ENCODE results near the gene EXOC6. TPM values are rescaled to one million over a fixed set of nuclear protein-coding genes. Genes with fewer than 3 reads are reported as not detected.

EXOC6 gene
- total RNA-seq, 2 donors from 2014 or later = 7.0 to 10.1 TPM

- DNase-seq (ENCODE audit: low spot score) = no peak
- H3K27me3 ChIP-seq = no peaks in the 10 kb centered on the region
- H3K4me3 ChIP-seq = no peak overlapping the region
- no peaks in the 10 kb centered on the region for H3K36me3 ChIP-seq
- no peak overlapping the region for H3K27ac ChIP-seq
- TF ChIP-seq CTCF (IDR thresholded peaks at IDR 0.05) = peak in 1 of 2 donors; percentile 29
- H3K9me3 ChIP-seq = no peaks in the 10 kb centered on the region
- no peaks in the 10 kb centered on the region for H3K4me1 ChIP-seq
Observed at GRCh38 chr10:93039721-93040120, 191.4 kb downstream of the EXOC6 start.

GRCh38 chr10:93054486-93054885, 206.2 kb downstream of the EXOC6 start:
- Histone ChIP-seq H3K4me3 (no peak overlapping the region), H3K36me3 (no peaks in the 10 kb centered on the region), H3K9me3 (no peaks in the 10 kb centered on the region), H3K27me3 (peaks cover under 1% of the 10 kb centered on the region in 2 donors), H3K27ac (no peak overlapping the region), H3K4me1 (no peaks in the 10 kb centered on the region)
- no peak for TF ChIP-seq CTCF (IDR thresholded peaks at IDR 0.05)
- DNase-seq (ENCODE audit: low spot score) = no peak

DNA sequence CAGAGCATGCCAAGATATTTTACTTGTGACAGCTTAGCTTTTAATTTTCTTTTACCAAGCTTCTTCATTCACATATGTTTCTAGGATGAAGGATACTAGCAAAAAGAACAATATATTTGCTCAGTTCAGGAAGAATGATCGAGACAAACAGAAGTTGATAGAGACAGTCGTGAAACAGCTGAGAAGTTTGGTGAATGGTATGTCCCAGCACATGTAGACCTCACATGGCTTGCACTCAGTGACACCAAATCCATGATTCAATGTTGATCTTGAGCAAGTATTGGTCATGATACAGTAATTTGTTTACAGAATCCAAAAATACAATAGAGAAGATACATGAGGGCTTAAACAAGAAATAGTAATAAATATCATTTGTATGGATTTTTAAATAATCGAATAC, 209.8 kb downstream of the EXOC6 start:
- Histone ChIP-seq H3K9me3 (no peaks in the 10 kb centered on the region), H3K4me3 (no peak overlapping the region), H3K4me1 (peaks cover 0 to 32% of the 10 kb centered on the region in 2 donors), H3K27me3 (peaks cover 9 to 10% of the 10 kb centered on the region in 2 donors), H3K36me3 (no peaks in the 10 kb centered on the region), H3K27ac (no peak overlapping the region)
- no peak for DNase-seq (ENCODE audit: low spot score)
- no peak for TF ChIP-seq CTCF (IDR thresholded peaks at IDR 0.05)

GRCh38 chr10:93059975-93060886, 211.9 kb downstream of the EXOC6 start, which contains the start of gene CYP26C1:
Gene CYP26C1 (plus strand): TSS chr10:93060798. CDS start chr10:93061264, 466 bp downstream.
- no peak within 1 kb of the TSS for H3K4me3 ChIP-seq
- H3K27ac ChIP-seq = no peak within 1 kb of the TSS
- no peak for TF ChIP-seq CTCF (IDR thresholded peaks at IDR 0.05)
- H3K27me3 ChIP-seq = peaks cover 9 to 13% of the 10 kb centered on the region in 2 donors
- no peak for DNase-seq (ENCODE audit: low spot score)
- no peaks in the 10 kb centered on the region for H3K9me3 ChIP-seq
- H3K4me1 ChIP-seq = peaks cover 0 to 34% of the 10 kb centered on the region in 2 donors
- H3K36me3 ChIP-seq = no peaks in the 10 kb centered on the region

DNA sequence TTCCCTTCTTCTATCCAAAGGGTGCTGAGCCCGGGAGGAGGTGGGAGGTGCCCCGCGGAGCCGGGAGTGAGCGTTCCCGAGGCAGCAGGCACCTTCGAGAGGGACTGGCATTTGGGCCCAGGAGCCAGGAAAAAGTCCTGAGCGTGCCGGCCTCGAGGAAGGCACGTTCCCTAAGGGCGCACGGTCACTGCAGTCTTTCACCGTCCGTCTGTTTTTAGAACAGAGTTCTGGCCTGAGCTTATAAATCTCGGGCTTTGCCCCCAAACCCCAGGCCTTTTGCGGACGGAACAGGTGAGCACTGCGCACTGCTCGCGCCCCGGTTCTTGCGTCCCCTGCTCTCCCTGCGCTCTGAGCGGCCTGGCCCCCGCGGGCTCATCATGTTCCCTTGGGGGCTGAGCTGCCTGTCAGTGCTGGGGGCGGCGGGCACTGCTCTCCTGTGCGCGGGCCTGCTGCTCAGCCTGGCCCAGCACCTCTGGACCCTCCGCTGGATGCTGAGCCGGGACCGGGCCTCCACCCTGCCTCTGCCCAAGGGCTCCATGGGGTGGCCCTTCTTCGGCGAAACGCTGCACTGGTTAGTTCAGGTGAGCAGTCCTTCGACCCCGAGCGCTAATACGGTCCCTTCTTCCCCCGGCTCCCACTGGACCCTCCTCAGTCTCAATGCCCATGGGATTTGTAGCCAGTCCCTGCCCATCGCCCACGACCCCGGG, 212.7 kb downstream of the EXOC6 start:
- H3K27me3 ChIP-seq = peaks cover 9 to 21% of the 10 kb centered on the region in 2 donors

More for the DNA sequence above, 212.7 kb downstream of the EXOC6 start:
- no peak for TF ChIP-seq CTCF (IDR thresholded peaks at IDR 0.05)
- Histone ChIP-seq H3K4me1 (peaks cover 0 to 39% of the 10 kb centered on the region in 2 donors), H3K36me3 (no peaks in the 10 kb centered on the region), H3K4me3 (no peak overlapping the region), H3K9me3 (no peaks in the 10 kb centered on the region), H3K27ac (no peak overlapping the region)
- DNase-seq (ENCODE audit: low spot score) = no peak
